Measurements from ENCODE around the gene PTGDR2.

Gene PTGDR2

GRCh38 chr11:60809691-60810090, 46.1 kb downstream of the PTGDR2 start:
- no peak for DNase-seq (ENCODE audit: low read depth)

- no peak for DNase-seq (ENCODE audit: low read depth)
Observed at GRCh38 chr11:60809249-60809648, 46.5 kb downstream of the PTGDR2 start.

GRCh38 chr11:60803273-60803936, 52.3 kb downstream of the PTGDR2 start:
- DNase-seq (ENCODE audit: low read depth) = no peak

GRCh38 chr11:60801194-60801593, 54.6 kb downstream of the PTGDR2 start:
- no peak for DNase-seq (ENCODE audit: low read depth)

Data from T-helper 22 cell (primary cell).